CD14-positive monocyte (primary cell): Measurements from ENCODE around the gene EPB41L5. TPM values are rescaled to one million over a fixed set of nuclear protein-coding genes. Genes with fewer than 3 reads are reported as not detected.

Source experiments
- DNase-seq, 3 donors: peaks; one replicate each; pipeline ENCODE4 v3.0.0-alpha.2; 2011 to 2022
- H2AFZ ChIP-seq: 2 replicates; pipeline ENCODE4 v1.6.0; 2012; ENCODE audit warnings: mild to moderate bottlenecking, low read depth, low read length, inconsistent platforms; ENCODE audit not compliant: insufficient read depth, poor library complexity, severe bottlenecking
- H3K27ac ChIP-seq, 2 donors: 1 replicate in 1 of 2; 2 replicates in 1 of 2; pipeline ENCODE4 v1.5.1; 2012 to 2013; ENCODE audit warnings: low read length in 2 of 2, control low read depth in 1 of 2, inconsistent platforms in 1 of 2, low read depth in 1 of 2, mild to moderate bottlenecking in 1 of 2
- H3K27me3 ChIP-seq, 2 donors: one replicate each; pipeline versions ENCODE4 v1.6.0 to v1.6.1; 2011 to 2013; ENCODE audit warnings: low read length in 2 of 2; ENCODE audit not compliant: control insufficient read depth in 2 of 2, insufficient read depth in 2 of 2
- H3K36me3 ChIP-seq, 2 donors: replicated peaks in 1 of 2; 1 replicate in 1 of 2; 2 replicates in 1 of 2; pipeline versions ENCODE4 v1.5.1 to v1.6.1; 2012 to 2013; ENCODE audit warnings: low read length in 2 of 2, control low read depth in 1 of 2, inconsistent platforms in 1 of 2, mild to moderate bottlenecking in 1 of 2; ENCODE audit not compliant: insufficient read depth in 2 of 2, control insufficient read depth in 1 of 2
- H3K4me1 ChIP-seq, 2 donors: 1 replicate in 1 of 2; 2 replicates in 1 of 2; pipeline versions ENCODE4 v1.5.1 to v1.6.1; 2012 to 2013; ENCODE audit warnings: low read length in 2 of 2, control low read depth in 1 of 2, inconsistent platforms in 1 of 2, mild to moderate bottlenecking in 1 of 2, moderate library complexity in 1 of 2; ENCODE audit not compliant: insufficient read depth in 2 of 2, control insufficient read depth in 1 of 2
- H3K4me2 ChIP-seq: replicated peaks from 2 replicates; pipeline ENCODE3; 2012; ENCODE audit warnings: low read length, moderate library complexity, mild to moderate bottlenecking; ENCODE audit not compliant: poor library complexity, severe bottlenecking; ENCODE audit errors: extremely low read depth
- H3K4me3 ChIP-seq, 3 experiments: fragments of 200-600 bp in 1 of 3; sonication (generic) in 1 of 3; replicated peaks in 1 of 3; 1 replicate in 2 of 3; 2 replicates in 1 of 3; pipeline ENCODE4 v1.5.1; 2011 to 2013; ENCODE audit warnings: low read length in 3 of 3, mild to moderate bottlenecking in 3 of 3, control low read depth in 2 of 3, low read depth in 2 of 3, inconsistent platforms in 1 of 3, moderate library complexity in 1 of 3
- H3K79me2 ChIP-seq: 2 replicates; pipeline ENCODE4 v1.6.0; 2012; ENCODE audit warnings: mild to moderate bottlenecking, control low read depth, inconsistent platforms, low read length, moderate library complexity; ENCODE audit not compliant: insufficient read depth
- H3K9ac ChIP-seq: 2 replicates; pipeline ENCODE4 v1.6.0; 2017; ENCODE audit warnings: low read length, mild to moderate bottlenecking; ENCODE audit not compliant: insufficient read depth, poor library complexity, severe bottlenecking
- H3K9me3 ChIP-seq, 2 donors: replicated peaks in 1 of 2; 1 replicate in 1 of 2; 2 replicates in 1 of 2; pipeline versions ENCODE4 v1.5.1 to v1.6.1; 2012 to 2013; ENCODE audit warnings: low read length in 2 of 2, control low read depth in 1 of 2; ENCODE audit not compliant: control insufficient read depth in 1 of 2, insufficient read depth in 1 of 2
- H4K20me1 ChIP-seq: 2 replicates; pipeline ENCODE4 v1.6.0; 2012; ENCODE audit warnings: mild to moderate bottlenecking, low read length, control low read depth, moderate library complexity; ENCODE audit not compliant: insufficient read depth
- H3K27ac Mint-ChIP-seq, 7 donors: one replicate each; pipeline ENCODE4 v1.8.0; 2020; ENCODE audit warnings: mild to moderate bottlenecking in 7 of 7, mixed read lengths in 7 of 7, moderate library complexity in 6 of 7, inconsistent platforms in 2 of 7
- H3K27me3 Mint-ChIP-seq, 3 donors: one replicate each; pipeline ENCODE4 v1.8.0; 2021 to 2022; ENCODE audit warnings: low read depth in 3 of 3, mild to moderate bottlenecking in 3 of 3, mixed read lengths in 3 of 3, moderate library complexity in 3 of 3, inconsistent platforms in 1 of 3
- H3K36me3 Mint-ChIP-seq, 2 donors: one replicate each; pipeline ENCODE4 v1.8.0; 2020; ENCODE audit warnings: mixed read lengths in 2 of 2, inconsistent platforms in 1 of 2, mild to moderate bottlenecking in 1 of 2
- H3K4me1 Mint-ChIP-seq: one replicate; pipeline ENCODE4 v1.8.0; 2020; ENCODE audit warnings: mild to moderate bottlenecking, mixed read lengths
- H3K4me3 Mint-ChIP-seq, 2 donors: one replicate each; pipeline ENCODE4 v1.8.0; 2020; ENCODE audit warnings: mild to moderate bottlenecking in 2 of 2, mixed read lengths in 2 of 2, moderate library complexity in 1 of 2
- H3K9me3 Mint-ChIP-seq, 7 donors: one replicate each; pipeline ENCODE4 v1.8.0; 2020 to 2022; ENCODE audit warnings: mixed read lengths in 7 of 7, mild to moderate bottlenecking in 6 of 7, moderate library complexity in 6 of 7, inconsistent platforms in 2 of 7
- CTCF ChIP-seq: fragments of 200-600 bp; IDR thresholded peaks from one replicate; pipeline ENCODE4 v1.8.0; 2022; ENCODE audit warnings: antibody characterized with exemption, mild to moderate bottlenecking
- WGBS: methylation state at CpG from one replicate; pipeline ENCODE4 v1.1.5; 2013; ENCODE audit warnings: missing lambda C conversion rate; ENCODE audit not compliant: insufficient coverage; 5-methylcytosine and 5-hydroxymethylcytosine counted together
- intact Hi-C, 2 donors: fragments of 100-400 bp; cut with micrococcal nuclease; formaldehyde crosslinking; loops; one replicate each; pipeline versions ENCODE4 v1.15.0 to v1.15.1; 2023
- polyA plus RNA-seq, 3 donors: library from polyadenylated mRNA; depleted of rRNA in 1 of 3; unstranded in 2 of 3; stranded (reverse) in 1 of 3; fragments of 300-500 nt in 2 of 3; fragments of >200 nt in 1 of 3; fragmentation: Illumina TruSeq in 2 of 3; gene quantifications; 1 replicate in 2 of 3; 2 replicates in 1 of 3; pipeline ENCODE4 v1.2.3, GENCODE V29; 2012 to 2021

EPB41L5 gene
- polyA plus RNA-seq, 3 donors: 1.4 to 2.4 (median 2.0) TPM

DNA sequence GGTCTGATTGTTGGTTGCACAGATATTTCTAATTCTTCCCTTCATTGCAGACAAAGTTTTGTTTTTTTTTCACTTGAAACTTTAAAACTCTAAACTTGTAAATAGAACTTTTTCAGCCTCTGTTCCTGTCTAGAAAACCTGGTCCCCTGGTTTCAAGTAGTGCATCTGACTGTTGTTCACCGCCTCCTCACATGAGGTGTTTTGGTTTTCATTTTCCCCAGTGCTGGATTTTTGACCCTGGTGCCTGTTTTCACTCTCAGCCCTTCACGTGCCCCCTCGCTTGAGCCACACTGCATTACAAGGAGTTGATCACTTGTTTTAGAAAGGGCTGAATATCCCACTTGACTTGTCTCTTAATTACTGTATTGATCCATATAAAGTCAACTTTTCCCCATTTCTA, 110.2 kb downstream of the EPB41L5 start:
- WGBS: 100% methylated on average over 2 of the region's 3 CpGs
- Histone ChIP-seq H4K20me1 (no peaks in the 10 kb centered on the region), H3K27ac (no peak overlapping the region), H3K79me2 (no peaks in the 10 kb centered on the region), H3K9ac (no peak overlapping the region), H3K27me3 (no peaks in the 10 kb centered on the region), H3K4me1 (no peaks in the 10 kb centered on the region), H3K4me3 (no peak overlapping the region), H3K9me3 (no peaks in the 10 kb centered on the region), H3K36me3 (no peaks in the 10 kb centered on the region), H2AFZ (no peak overlapping the region), H3K4me2 (no peak overlapping the region)
- Mint-ChIP-seq H3K27ac (no peak overlapping the region), H3K4me3 (no peak overlapping the region), H3K27me3 (peaks cover 0 to 4% (median 2%) of the 10 kb centered on the region in 3 donors), H3K36me3 (no peaks in the 10 kb centered on the region), H3K4me1 (no peaks in the 10 kb centered on the region), H3K9me3 (peaks cover 0 to 6% (median 3%) of the 10 kb centered on the region in 7 donors)
- no peak for DNase-seq
- intact Hi-C loops: no loop called here
- TF ChIP-seq CTCF: no peak

GRCh38 chr2:120125195-120125594, 112.3 kb downstream of the EPB41L5 start:
- Histone ChIP-seq H3K36me3 (no peaks in the 10 kb centered on the region), H3K4me2 (no peak overlapping the region), H3K27me3 (no peaks in the 10 kb centered on the region), H4K20me1 (no peaks in the 10 kb centered on the region), H3K4me1 (no peaks in the 10 kb centered on the region), H3K4me3 (no peak overlapping the region), H3K9ac (no peak overlapping the region), H3K9me3 (no peaks in the 10 kb centered on the region), H3K79me2 (no peaks in the 10 kb centered on the region), H2AFZ (no peak overlapping the region), H3K27ac (no peak overlapping the region)
- H3K36me3 Mint-ChIP-seq: no peaks in the 10 kb centered on the region
- intact Hi-C loops: no loop called here
- no peaks in the 10 kb centered on the region for H3K4me1 Mint-ChIP-seq
- DNase-seq: no peak
- peaks cover 0 to 6% (median 0%) of the 10 kb centered on the region in 7 donors for H3K9me3 Mint-ChIP-seq
- H3K27me3 Mint-ChIP-seq: peaks cover 0 to 4% (median 2%) of the 10 kb centered on the region in 3 donors
- TF ChIP-seq CTCF: no peak
- H3K27ac Mint-ChIP-seq: no peak overlapping the region
- H3K4me3 Mint-ChIP-seq: no peak overlapping the region
- WGBS: 97% methylated on average over 3 of the region's 3 CpGs
